GM19324 (cell line): ENCODE data around the gene CUEDC2.

Source experiments
- ATAC-seq: cut with Tn5 transposase; IDR thresholded peaks from one replicate; pipeline ENCODE4 v1.9.1; 2021; ENCODE audit warnings: mild to moderate bottlenecking, moderate library complexity; ENCODE audit not compliant: unreplicated experiment, low FRiP score

The CUEDC2 gene

GRCh38 chr10:102399217-102400021, 33.0 kb downstream of the CUEDC2 start:
- peak; percentile 39 for ATAC-seq

GRCh38 chr10:102398172-102399020, 34.0 kb downstream of the CUEDC2 start:
- no peak for ATAC-seq

- no peak for ATAC-seq
These were observed 34.9 kb downstream of the CUEDC2 start for GRCh38 chr10:102397222-102398171.

- ATAC-seq, result no peak
These were observed 35.6 kb downstream of the CUEDC2 start for GRCh38 chr10:102396730-102397151.

GRCh38 chr10:102396317-102396650, 36.1 kb downstream of the CUEDC2 start:
- no peak for ATAC-seq

GRCh38 chr10:102395400-102396316, 36.7 kb downstream of the CUEDC2 start, which contains the start of gene NFKB2:
NFKB2 (plus strand) TSS chr10:102395705; CDS start chr10:102395960, 255 bp downstream.
- peak; percentile 30 for ATAC-seq

GRCh38 chr10:102394801-102395399, 37.5 kb downstream of the CUEDC2 start:
- ATAC-seq, result no peak

- ATAC-seq, result peak; percentile 85
These were observed 38.1 kb downstream of the CUEDC2 start for GRCh38 chr10:102394079-102394800.

GRCh38 chr10:102393411-102394078, 38.8 kb downstream of the CUEDC2 start:
- no peak for ATAC-seq

GRCh38 chr10:102392306-102392705, 40.1 kb downstream of the CUEDC2 start:
- no peak for ATAC-seq

- ATAC-seq, result no peak
These were observed 42.5 kb downstream of the CUEDC2 start for GRCh38 chr10:102389894-102390293.

- ATAC-seq, result no peak
These were observed 47.6 kb downstream of the CUEDC2 start for GRCh38 chr10:102384606-102385429.

- ATAC-seq, result no peak
These were observed 48.3 kb downstream of the CUEDC2 start for GRCh38 chr10:102384053-102384452.

- no peak for ATAC-seq
These were observed 49.5 kb downstream of the CUEDC2 start for GRCh38 chr10:102382871-102383270.

GRCh38 chr10:102381983-102382382, 50.4 kb downstream of the CUEDC2 start:
- no peak for ATAC-seq

- ATAC-seq, result no peak
These were observed 53.0 kb downstream of the CUEDC2 start for GRCh38 chr10:102379383-102379782.

GRCh38 chr10:102376901-102377300, 55.5 kb downstream of the CUEDC2 start:
- ATAC-seq, result no peak
